T1000 (cell line): ENCODE results near the gene GIGYF1.
"Not testable (repeated sequence)": the region's sequence is repeated elsewhere in the genome, so short reads cannot be mapped to it uniquely, and the experiment has no call there.

Experiments used
- DNase-seq: peaks from one replicate; lab custom pipeline; 2025; ENCODE audit warnings: mixed read lengths; lab: John Stamatoyannopoulos, UW

GIGYF1 gene

GRCh38 chr7:100671353-100672327 is 22.4 kb downstream of the GIGYF1 start:
- DNase-seq = no peak

- DNase-seq = no peak
Observed at GRCh38 chr7:100670074-100670473, 24.0 kb downstream of the GIGYF1 start.

GRCh38 chr7:100669106-100669505 is 24.9 kb downstream of the GIGYF1 start:
- not testable (repeated sequence) for DNase-seq

- DNase-seq = no peak
Observed at GRCh38 chr7:100668069-100668449, 26.0 kb downstream of the GIGYF1 start.

- DNase-seq = no peak
Observed at GRCh38 chr7:100667331-100668068, 26.6 kb downstream of the GIGYF1 start.

- no peak for DNase-seq
Observed at GRCh38 chr7:100665168-100665726, 28.8 kb downstream of the GIGYF1 start.

- DNase-seq = not testable (repeated sequence)
Observed at GRCh38 chr7:100662194-100662776, 31.8 kb downstream of the GIGYF1 start.

- DNase-seq = no peak
Observed at GRCh38 chr7:100655908-100656674, 38.0 kb downstream of the GIGYF1 start, which contains the start of gene ACTL6B. ACTL6B (minus strand) TSS chr7:100656448; CDS start chr7:100656354, 94 bp downstream.

- no peak for DNase-seq
Observed at GRCh38 chr7:100654908-100655831, 38.9 kb downstream of the GIGYF1 start.

- no peak for DNase-seq
Observed at GRCh38 chr7:100649826-100650565, 44.1 kb downstream of the GIGYF1 start.

- DNase-seq = no peak
Observed at GRCh38 chr7:100642534-100642907, 51.5 kb downstream of the GIGYF1 start.

GRCh38 chr7:100641860-100642533 is 52.1 kb downstream of the GIGYF1 start:
- DNase-seq = no peak

- no peak for DNase-seq
Observed at GRCh38 chr7:100641463-100641859, 52.6 kb downstream of the GIGYF1 start, which contains the start of gene TFR2. TFR2 (minus strand) TSS chr7:100641552; CDS start chr7:100641509, 43 bp downstream.

- no peak for DNase-seq
Observed at GRCh38 chr7:100640517-100641440, 53.3 kb downstream of the GIGYF1 start.

- DNase-seq = no peak
Observed at GRCh38 chr7:100639995-100640516, 54.0 kb downstream of the GIGYF1 start.

GRCh38 chr7:100632951-100633717 is 60.9 kb downstream of the GIGYF1 start:
- DNase-seq = no peak

GRCh38 chr7:100630066-100630465 is 64.0 kb downstream of the GIGYF1 start:
- no peak for DNase-seq
